Right atrium auricular region (tissue), 2 donors: ENCODE measurements around the gene CLASP1. TPM values are rescaled to one million over a fixed set of nuclear protein-coding genes. Genes with fewer than 3 reads are reported as not detected.
A peak's percentile ranks its signal among the peaks of the same experiment; 100 is the strongest.

Source experiments
- DNase-seq: peaks from one replicate; pipeline ENCODE4 v3.0.0-alpha.2; 2019; ENCODE audit warnings: low spot score
- H3K27ac ChIP-seq, 2 donors: fragments of 200-600 bp; sonication (generic); 1 replicate in 1 of 2; 2 replicates in 1 of 2; pipeline ENCODE4 v1.5.1; 2016 to 2019
- H3K27me3 ChIP-seq, 2 donors: fragments of 200-600 bp; sonication (generic); one replicate each; pipeline versions ENCODE4 v1.5.1 to v1.6.0; 2017 to 2019
- H3K36me3 ChIP-seq: fragments of 200-600 bp; sonication (generic); one replicate; pipeline ENCODE4 v1.5.1; 2016
- H3K4me1 ChIP-seq, 2 donors: fragments of 200-600 bp; sonication (generic); one replicate each; pipeline versions ENCODE4 v1.5.1 to v1.6.0; 2017 to 2019
- H3K4me3 ChIP-seq, 2 donors: fragments of 200-600 bp; sonication (generic); 1 replicate in 1 of 2; 2 replicates in 1 of 2; pipeline ENCODE4 v1.5.1; 2017 to 2019; ENCODE audit warnings: mild to moderate bottlenecking in 1 of 2, moderate library complexity in 1 of 2
- H3K9me3 ChIP-seq, 2 donors: fragments of 200-600 bp; sonication (generic); one replicate each; pipeline ENCODE4 v1.5.1; 2019
- total RNA-seq, 2 donors: library from RNA; depleted of rRNA; stranded (reverse); fragments of >200 nt; gene quantifications; one replicate each; pipeline ENCODE4 v1.1.0, GENCODE V29; 2016
- TF ChIP-seq, protein P1 (sequence below), 2 donors: fragments of 200-600 bp; sonication (generic); IDR thresholded peaks; one replicate each; pipeline ENCODE4 v1.5.1; 2019; ENCODE audit warnings: antibody characterized with exemption in 2 of 2

Gene CLASP1
- total RNA-seq, 2 donors from 2014 or later: 42.4 to 47.8 TPM

GRCh38 chr2:121297217-121297830, 351.9 kb downstream of the CLASP1 start:
- TF ChIP-seq, protein P1, sequence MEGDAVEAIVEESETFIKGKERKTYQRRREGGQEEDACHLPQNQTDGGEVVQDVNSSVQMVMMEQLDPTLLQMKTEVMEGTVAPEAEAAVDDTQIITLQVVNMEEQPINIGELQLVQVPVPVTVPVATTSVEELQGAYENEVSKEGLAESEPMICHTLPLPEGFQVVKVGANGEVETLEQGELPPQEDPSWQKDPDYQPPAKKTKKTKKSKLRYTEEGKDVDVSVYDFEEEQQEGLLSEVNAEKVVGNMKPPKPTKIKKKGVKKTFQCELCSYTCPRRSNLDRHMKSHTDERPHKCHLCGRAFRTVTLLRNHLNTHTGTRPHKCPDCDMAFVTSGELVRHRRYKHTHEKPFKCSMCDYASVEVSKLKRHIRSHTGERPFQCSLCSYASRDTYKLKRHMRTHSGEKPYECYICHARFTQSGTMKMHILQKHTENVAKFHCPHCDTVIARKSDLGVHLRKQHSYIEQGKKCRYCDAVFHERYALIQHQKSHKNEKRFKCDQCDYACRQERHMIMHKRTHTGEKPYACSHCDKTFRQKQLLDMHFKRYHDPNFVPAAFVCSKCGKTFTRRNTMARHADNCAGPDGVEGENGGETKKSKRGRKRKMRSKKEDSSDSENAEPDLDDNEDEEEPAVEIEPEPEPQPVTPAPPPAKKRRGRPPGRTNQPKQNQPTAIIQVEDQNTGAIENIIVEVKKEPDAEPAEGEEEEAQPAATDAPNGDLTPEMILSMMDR (IDR thresholded peaks at IDR 0.05): peak; percentile 42 to 66

GRCh38 chr2:121295911-121296650, 353.2 kb downstream of the CLASP1 start:
- H3K9me3 ChIP-seq: no peaks in the 10 kb centered on the region
- DNase-seq: peak; percentile 5

More at GRCh38 chr2:121297217-121297830, 351.9 kb downstream of the CLASP1 start:
- H3K4me3 ChIP-seq: no peak overlapping the region
- H3K9me3 ChIP-seq: no peaks in the 10 kb centered on the region
- no peaks in the 10 kb centered on the region for H3K36me3 ChIP-seq
- peaks cover 0 to 7% of the 10 kb centered on the region in 2 donors for H3K4me1 ChIP-seq
- H3K27ac ChIP-seq: no peak overlapping the region
- no peak for DNase-seq
- no peaks in the 10 kb centered on the region for H3K27me3 ChIP-seq

GRCh38 chr2:121294881-121295840, 354.1 kb downstream of the CLASP1 start:
- peaks cover 0 to 7% of the 10 kb centered on the region in 2 donors for H3K4me1 ChIP-seq
- peak; percentile 32 for DNase-seq
- H3K27me3 ChIP-seq: no peaks in the 10 kb centered on the region
- H3K36me3 ChIP-seq: no peaks in the 10 kb centered on the region
- H3K9me3 ChIP-seq: no peaks in the 10 kb centered on the region
- H3K27ac ChIP-seq: no peak overlapping the region
- H3K4me3 ChIP-seq: no peak overlapping the region
- TF ChIP-seq, protein P1 (IDR thresholded peaks at IDR 0.05): no peak

More at GRCh38 chr2:121295911-121296650, 353.2 kb downstream of the CLASP1 start:
- H3K36me3 ChIP-seq: no peaks in the 10 kb centered on the region
- H3K4me3 ChIP-seq: no peak overlapping the region
- H3K27me3 ChIP-seq: no peaks in the 10 kb centered on the region
- TF ChIP-seq, protein P1 (IDR thresholded peaks at IDR 0.05): no peak
- H3K4me1 ChIP-seq: peaks cover 0 to 7% of the 10 kb centered on the region in 2 donors
- no peak overlapping the region for H3K27ac ChIP-seq

GRCh38 chr2:121293450-121294325, 355.6 kb downstream of the CLASP1 start:
- Histone ChIP-seq H3K4me1 (peaks cover 0 to 7% of the 10 kb centered on the region in 2 donors), H3K4me3 (no peak overlapping the region), H3K27me3 (no peaks in the 10 kb centered on the region), H3K27ac (no peak overlapping the region), H3K9me3 (no peaks in the 10 kb centered on the region), H3K36me3 (no peaks in the 10 kb centered on the region)
- TF ChIP-seq, protein P1 (IDR thresholded peaks at IDR 0.05): no peak
- peak; percentile 57 for DNase-seq

DNA sequence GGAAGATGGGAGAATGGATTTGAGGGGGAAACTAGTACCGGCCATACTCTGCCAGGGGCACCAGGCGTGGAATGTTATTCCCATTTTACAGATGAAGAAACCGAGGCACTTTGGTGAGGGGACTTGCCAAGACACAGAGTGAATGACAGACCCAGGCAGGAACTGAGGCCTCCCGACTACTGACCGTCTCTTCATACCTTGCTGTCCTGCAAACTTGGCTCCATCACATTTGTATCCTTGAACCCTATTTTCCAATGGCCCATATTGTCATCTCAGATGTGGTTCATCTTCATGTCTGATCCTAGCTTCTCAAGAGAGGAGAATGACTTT, 358.0 kb downstream of the CLASP1 start:
- no peaks in the 10 kb centered on the region for H3K9me3 ChIP-seq
- peaks cover 0 to 7% of the 10 kb centered on the region in 2 donors for H3K4me1 ChIP-seq
- no peaks in the 10 kb centered on the region for H3K36me3 ChIP-seq
- H3K27ac ChIP-seq: no peak overlapping the region
- DNase-seq: peak; percentile 21
- H3K4me3 ChIP-seq: no peak overlapping the region
- H3K27me3 ChIP-seq: no peaks in the 10 kb centered on the region
- TF ChIP-seq, protein P1 (IDR thresholded peaks at IDR 0.05): no peak
